SIG-M5 (cell line): Measurements from ENCODE around the gene ZNF30.
"Not testable (repeated sequence)": the region's sequence is repeated elsewhere in the genome, so short reads cannot be mapped to it uniquely, and the experiment has no call there.

Experiments
- DNase-seq: peaks from one replicate; lab custom pipeline; 2025; lab: John Stamatoyannopoulos, UW

The ZNF30 gene

GRCh38 chr19:34985249-34986022 lies 58.7 kb downstream of the ZNF30 start:
- no peak for DNase-seq

GRCh38 chr19:34988119-34988518 lies 61.4 kb downstream of the ZNF30 start:
- no peak for DNase-seq

DNA sequence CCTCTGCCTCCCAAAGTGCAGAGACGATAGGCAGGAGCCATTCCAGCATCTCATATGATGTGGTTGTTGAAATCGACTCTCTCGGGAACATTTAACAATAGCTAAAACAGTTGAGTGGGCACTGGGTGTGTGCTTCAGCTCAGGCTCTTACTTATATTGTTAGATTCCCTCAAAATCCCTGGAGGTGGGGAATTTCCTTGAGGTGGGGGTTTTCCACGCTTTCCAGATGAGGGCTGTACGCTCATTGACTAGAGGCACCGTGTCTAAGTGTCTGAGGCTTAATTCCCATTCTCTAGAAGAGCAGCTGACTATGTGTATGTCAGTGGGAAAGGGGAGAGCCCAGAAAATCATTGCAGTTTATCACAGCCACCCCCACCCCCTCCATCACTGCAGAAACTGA lies 62.6 kb downstream of the ZNF30 start:
- DNase-seq: no peak

DNA sequence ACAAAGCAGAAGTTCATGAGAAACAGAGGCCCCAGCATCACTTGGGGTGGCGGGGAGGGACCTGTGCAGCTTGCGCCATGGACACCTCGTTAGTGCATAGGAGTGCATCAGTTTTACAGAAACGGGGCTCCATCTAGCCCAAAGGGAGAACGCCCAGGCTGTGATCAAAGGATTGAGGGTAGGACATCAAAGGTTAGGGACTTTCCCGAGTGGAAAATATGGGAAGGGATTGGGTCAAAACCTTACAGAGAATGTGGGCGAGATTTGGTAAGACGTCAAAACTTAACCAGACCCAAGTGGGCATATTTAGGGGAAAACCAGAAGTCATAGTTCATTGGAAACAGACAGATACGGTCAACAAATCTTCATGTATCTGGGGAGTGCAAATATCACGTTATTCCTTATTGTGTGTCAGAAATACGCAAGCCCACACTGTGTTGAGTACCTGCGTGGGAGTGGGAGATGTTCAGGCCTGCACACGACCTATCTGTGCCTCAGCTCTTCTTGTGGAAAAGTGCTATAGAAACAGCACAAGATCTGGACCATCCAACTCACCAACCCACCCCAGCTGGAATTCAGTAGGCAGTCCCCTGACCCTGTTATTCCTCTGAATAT lies 64.0 kb downstream of the ZNF30 start:
- DNase-seq: no peak

DNA sequence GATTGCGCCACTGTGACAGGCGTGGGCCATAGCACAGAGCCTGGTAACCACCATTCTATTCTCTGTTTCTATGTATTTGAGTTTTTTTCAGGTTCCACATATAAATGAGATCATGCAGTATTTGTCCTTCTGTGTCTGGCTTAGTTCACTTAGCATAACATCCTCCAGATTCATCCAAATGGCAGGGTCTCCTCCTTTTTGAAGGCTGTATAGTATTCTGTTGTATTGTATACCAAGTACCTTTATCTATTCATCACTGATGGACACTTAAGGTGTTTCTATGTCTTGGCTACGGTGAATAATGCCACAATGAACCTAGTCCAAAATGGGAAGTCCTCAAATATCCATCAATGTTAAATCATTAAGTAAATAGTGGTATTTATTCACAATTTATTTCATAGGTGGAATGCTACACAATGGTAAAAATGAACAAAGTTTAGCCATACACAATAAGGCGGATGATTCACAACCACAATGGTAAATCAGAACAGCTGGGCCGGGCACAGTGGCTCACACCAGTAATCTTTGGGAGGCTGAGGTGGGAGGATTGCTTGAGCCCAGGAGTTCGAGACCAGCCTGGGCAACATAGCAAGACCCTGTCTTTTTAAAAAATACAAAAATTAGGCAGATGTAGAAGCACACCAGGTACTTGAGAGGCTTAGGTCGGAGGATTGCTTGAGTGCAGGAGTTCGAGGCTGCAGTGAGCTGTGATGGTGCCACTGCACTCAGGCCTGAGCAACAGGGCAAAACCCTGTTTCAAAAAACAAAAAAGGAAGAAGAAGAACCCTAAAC lies 65.0 kb downstream of the ZNF30 start:
- DNase-seq: no peak

DNA sequence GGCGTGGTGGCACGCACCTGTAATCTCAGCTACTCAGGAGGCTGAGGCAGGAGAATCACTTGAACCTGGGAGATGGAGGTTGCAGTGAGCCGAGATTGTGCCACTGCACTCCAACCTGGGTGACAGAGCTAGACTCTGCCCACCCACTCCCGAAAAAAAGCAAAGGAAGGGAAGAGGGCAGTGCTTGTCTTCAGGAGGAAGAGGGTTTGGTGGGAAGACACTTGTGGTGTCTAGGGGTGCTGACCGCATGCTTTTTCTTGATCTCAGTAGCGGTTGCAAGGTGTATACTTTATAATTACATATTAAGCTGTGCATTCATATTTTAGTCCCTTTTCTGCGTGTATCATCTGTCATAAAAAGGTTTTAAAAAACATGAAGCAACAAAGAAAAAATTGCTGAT lies 65.9 kb downstream of the ZNF30 start:
- not testable (repeated sequence) for DNase-seq

DNA sequence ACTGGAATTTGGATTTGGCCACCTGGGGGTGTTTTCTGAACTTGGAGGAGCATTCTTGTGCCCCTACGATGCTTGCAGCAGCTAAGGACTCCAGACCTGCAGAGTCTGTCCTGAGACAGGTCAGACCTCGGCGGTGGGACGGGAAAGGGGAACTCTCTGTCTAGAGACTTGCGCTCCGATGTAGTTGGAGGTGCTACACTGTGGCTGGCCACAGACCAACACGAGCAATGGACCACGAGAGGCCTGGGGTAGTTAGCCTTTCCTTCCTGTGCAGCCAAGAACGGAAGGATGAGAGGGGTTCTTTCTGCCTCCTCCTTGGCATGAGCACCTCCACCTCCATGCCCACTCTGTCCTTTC lies 67.6 kb downstream of the ZNF30 start:
- DNase-seq: no peak
